Measurements from ENCODE around the gene SPOCK1. TPM values are rescaled to one million over a fixed set of nuclear protein-coding genes. Genes with fewer than 3 reads are reported as not detected.

The SPOCK1 gene
- total and polyA plus RNA-seq, 2 experiments from 2014 or later, result 8.2 to 10.5 TPM

DNA sequence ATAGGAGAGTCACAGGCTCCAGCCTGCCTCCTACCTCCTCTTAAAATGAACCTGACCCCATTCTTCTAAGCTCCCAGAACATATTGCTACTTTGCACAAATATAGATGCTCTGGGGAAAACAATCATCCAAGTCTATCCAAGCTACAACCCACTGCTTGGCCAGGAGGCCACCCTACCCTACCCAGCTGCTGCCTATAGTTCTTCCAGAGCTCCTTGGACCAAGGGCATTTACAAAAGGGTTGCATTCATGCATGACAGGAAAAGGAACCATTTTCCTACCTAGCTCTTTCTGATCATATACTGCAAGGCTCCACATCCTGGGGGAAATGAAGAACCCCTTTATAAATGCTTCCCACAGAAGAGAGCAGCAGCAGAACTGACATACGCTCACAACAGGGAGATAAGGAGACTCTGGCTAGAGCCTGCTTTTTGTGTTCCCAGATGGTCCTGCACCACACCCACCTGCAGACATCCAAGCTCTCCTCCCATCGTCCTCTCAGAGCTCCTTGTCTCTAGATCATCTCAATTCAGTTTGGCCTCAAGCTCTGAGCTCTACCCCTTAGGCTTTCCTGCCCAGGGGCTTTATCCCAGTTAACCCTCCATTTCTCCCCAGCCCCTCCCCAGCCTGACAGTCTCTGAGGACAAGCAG, 185.5 kb downstream of the SPOCK1 start:
- ATAC-seq, result no peak

More for the DNA sequence above, 185.5 kb downstream of the SPOCK1 start:
- Histone ChIP-seq H3K36me3 (ENCODE audit: insufficient read depth) (no peaks in the 10 kb centered on the region), H3K79me2 (replicated peaks; ENCODE audit: insufficient read depth) (no peaks in the 10 kb centered on the region), H3K4me2 (no peak overlapping the region), H3K27me3 (ENCODE audit: insufficient read depth) (no peaks in the 10 kb centered on the region), H4K20me1 (replicated peaks; ENCODE audit: insufficient read depth) (no peaks in the 10 kb centered on the region), H3K4me1 (ENCODE audit: insufficient read depth) (peaks cover 11% of the 10 kb centered on the region; the same call in 1 of the 2 replicates), H3F3A (replicated peaks; ENCODE audit: low read depth) (no peaks in the 10 kb centered on the region), H3K9me2 (ENCODE audit: insufficient read depth) (peaks cover 3% of the 10 kb centered on the region; the same call in 1 of the 2 replicates), H3K4me3 (no peak overlapping the region), H3K27ac (ENCODE audit: low read depth) (no peak overlapping the region), H2AFZ (no peak overlapping the region)
- peaks cover 32% of the 10 kb centered on the region for H3K4me1 Mint-ChIP-seq
- TF ChIP-seq ZNF331 (CRISPR knock-in tag; IDR thresholded peaks at IDR 0.05; ENCODE audit: low read depth), result no peak
- TF ChIP-seq JUNB (IDR thresholded peaks at IDR 0.05; ENCODE audit: unreplicated experiment), result no peak
- TF ChIP-seq, protein P1, sequence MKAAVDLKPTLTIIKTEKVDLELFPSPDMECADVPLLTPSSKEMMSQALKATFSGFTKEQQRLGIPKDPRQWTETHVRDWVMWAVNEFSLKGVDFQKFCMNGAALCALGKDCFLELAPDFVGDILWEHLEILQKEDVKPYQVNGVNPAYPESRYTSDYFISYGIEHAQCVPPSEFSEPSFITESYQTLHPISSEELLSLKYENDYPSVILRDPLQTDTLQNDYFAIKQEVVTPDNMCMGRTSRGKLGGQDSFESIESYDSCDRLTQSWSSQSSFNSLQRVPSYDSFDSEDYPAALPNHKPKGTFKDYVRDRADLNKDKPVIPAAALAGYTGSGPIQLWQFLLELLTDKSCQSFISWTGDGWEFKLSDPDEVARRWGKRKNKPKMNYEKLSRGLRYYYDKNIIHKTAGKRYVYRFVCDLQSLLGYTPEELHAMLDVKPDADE (IDR thresholded peaks at IDR 0.05), result no peak
- no peak for TF ChIP-seq ZNF114 (CRISPR knock-in tag; IDR thresholded peaks at IDR 0.05)
- TF ChIP-seq CREB1 (CRISPR knock-in tag; IDR thresholded peaks at IDR 0.05; ENCODE audit: low read depth), result no peak
- no peak for TF ChIP-seq EZH2phosphoT487 (IDR thresholded peaks at IDR 0.05; ENCODE audit: unreplicated experiment)
- no peak for TF ChIP-seq NANOG (IDR thresholded peaks at IDR 0.05; ENCODE audit: borderline replicate concordance)
- no peak for TF ChIP-seq STAT1 (IDR thresholded peaks at IDR 0.05; ENCODE audit: unreplicated experiment)
- no peak for TF ChIP-seq EZH2 (IDR thresholded peaks at IDR 0.05; ENCODE audit: low read depth, unreplicated experiment)
- TF ChIP-seq POLR2AphosphoS5 (IDR thresholded peaks at IDR 0.05; ENCODE audit: low read depth), result no peak
- TF ChIP-seq, protein P2, sequence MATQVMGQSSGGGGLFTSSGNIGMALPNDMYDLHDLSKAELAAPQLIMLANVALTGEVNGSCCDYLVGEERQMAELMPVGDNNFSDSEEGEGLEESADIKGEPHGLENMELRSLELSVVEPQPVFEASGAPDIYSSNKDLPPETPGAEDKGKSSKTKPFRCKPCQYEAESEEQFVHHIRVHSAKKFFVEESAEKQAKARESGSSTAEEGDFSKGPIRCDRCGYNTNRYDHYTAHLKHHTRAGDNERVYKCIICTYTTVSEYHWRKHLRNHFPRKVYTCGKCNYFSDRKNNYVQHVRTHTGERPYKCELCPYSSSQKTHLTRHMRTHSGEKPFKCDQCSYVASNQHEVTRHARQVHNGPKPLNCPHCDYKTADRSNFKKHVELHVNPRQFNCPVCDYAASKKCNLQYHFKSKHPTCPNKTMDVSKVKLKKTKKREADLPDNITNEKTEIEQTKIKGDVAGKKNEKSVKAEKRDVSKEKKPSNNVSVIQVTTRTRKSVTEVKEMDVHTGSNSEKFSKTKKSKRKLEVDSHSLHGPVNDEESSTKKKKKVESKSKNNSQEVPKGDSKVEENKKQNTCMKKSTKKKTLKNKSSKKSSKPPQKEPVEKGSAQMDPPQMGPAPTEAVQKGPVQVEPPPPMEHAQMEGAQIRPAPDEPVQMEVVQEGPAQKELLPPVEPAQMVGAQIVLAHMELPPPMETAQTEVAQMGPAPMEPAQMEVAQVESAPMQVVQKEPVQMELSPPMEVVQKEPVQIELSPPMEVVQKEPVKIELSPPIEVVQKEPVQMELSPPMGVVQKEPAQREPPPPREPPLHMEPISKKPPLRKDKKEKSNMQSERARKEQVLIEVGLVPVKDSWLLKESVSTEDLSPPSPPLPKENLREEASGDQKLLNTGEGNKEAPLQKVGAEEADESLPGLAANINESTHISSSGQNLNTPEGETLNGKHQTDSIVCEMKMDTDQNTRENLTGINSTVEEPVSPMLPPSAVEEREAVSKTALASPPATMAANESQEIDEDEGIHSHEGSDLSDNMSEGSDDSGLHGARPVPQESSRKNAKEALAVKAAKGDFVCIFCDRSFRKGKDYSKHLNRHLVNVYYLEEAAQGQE (IDR thresholded peaks at IDR 0.05; ENCODE audit: unreplicated experiment), result no peak
- TF ChIP-seq, protein P3, sequence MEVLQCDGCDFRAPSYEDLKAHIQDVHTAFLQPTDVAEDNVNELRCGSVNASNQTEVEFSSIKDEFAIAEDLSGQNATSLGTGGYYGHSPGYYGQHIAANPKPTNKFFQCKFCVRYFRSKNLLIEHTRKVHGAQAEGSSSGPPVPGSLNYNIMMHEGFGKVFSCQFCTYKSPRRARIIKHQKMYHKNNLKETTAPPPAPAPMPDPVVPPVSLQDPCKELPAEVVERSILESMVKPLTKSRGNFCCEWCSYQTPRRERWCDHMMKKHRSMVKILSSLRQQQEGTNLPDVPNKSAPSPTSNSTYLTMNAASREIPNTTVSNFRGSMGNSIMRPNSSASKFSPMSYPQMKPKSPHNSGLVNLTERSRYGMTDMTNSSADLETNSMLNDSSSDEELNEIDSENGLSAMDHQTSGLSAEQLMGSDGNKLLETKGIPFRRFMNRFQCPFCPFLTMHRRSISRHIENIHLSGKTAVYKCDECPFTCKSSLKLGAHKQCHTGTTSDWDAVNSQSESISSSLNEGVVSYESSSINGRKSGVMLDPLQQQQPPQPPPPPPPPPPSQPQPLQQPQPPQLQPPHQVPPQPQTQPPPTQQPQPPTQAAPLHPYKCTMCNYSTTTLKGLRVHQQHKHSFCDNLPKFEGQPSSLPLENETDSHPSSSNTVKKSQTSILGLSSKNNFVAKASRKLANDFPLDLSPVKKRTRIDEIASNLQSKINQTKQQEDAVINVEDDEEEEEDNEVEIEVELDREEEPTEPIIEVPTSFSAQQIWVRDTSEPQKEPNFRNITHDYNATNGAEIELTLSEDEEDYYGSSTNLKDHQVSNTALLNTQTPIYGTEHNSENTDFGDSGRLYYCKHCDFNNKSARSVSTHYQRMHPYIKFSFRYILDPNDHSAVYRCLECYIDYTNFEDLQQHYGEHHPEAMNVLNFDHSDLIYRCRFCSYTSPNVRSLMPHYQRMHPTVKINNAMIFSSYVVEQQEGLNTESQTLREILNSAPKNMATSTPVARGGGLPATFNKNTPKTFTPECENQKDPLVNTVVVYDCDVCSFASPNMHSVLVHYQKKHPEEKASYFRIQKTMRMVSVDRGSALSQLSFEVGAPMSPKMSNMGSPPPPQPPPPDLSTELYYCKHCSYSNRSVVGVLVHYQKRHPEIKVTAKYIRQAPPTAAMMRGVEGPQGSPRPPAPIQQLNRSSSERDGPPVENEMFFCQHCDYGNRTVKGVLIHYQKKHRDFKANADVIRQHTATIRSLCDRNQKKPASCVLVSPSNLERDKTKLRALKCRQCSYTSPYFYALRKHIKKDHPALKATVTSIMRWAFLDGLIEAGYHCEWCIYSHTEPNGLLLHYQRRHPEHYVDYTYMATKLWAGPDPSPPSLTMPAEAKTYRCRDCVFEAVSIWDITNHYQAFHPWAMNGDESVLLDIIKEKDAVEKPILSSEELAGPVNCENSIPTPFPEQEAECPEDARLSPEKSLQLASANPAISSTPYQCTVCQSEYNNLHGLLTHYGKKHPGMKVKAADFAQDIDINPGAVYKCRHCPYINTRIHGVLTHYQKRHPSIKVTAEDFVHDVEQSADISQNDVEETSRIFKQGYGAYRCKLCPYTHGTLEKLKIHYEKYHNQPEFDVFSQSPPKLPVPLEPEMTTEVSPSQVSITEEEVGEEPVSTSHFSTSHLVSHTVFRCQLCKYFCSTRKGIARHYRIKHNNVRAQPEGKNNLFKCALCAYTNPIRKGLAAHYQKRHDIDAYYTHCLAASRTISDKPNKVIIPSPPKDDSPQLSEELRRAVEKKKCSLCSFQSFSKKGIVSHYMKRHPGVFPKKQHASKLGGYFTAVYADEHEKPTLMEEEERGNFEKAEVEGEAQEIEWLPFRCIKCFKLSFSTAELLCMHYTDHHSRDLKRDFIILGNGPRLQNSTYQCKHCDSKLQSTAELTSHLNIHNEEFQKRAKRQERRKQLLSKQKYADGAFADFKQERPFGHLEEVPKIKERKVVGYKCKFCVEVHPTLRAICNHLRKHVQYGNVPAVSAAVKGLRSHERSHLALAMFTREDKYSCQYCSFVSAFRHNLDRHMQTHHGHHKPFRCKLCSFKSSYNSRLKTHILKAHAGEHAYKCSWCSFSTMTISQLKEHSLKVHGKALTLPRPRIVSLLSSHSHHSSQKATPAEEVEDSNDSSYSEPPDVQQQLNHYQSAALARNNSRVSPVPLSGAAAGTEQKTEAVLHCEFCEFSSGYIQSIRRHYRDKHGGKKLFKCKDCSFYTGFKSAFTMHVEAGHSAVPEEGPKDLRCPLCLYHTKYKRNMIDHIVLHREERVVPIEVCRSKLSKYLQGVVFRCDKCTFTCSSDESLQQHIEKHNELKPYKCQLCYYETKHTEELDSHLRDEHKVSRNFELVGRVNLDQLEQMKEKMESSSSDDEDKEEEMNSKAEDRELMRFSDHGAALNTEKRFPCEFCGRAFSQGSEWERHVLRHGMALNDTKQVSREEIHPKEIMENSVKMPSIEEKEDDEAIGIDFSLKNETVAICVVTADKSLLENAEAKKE (CRISPR knock-in tag; IDR thresholded peaks at IDR 0.05), result no peak
- TF ChIP-seq, protein P4, sequence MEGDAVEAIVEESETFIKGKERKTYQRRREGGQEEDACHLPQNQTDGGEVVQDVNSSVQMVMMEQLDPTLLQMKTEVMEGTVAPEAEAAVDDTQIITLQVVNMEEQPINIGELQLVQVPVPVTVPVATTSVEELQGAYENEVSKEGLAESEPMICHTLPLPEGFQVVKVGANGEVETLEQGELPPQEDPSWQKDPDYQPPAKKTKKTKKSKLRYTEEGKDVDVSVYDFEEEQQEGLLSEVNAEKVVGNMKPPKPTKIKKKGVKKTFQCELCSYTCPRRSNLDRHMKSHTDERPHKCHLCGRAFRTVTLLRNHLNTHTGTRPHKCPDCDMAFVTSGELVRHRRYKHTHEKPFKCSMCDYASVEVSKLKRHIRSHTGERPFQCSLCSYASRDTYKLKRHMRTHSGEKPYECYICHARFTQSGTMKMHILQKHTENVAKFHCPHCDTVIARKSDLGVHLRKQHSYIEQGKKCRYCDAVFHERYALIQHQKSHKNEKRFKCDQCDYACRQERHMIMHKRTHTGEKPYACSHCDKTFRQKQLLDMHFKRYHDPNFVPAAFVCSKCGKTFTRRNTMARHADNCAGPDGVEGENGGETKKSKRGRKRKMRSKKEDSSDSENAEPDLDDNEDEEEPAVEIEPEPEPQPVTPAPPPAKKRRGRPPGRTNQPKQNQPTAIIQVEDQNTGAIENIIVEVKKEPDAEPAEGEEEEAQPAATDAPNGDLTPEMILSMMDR (conservative IDR thresholded peaks at IDR 0.05; ENCODE audit: low read depth in 2 of 2), result no peak
- no peaks in the 10 kb centered on the region for H3K9me3 Mint-ChIP-seq
- H3K27me3 Mint-ChIP-seq (ENCODE audit: insufficient read depth, low read depth, poor library complexity), result no peaks in the 10 kb centered on the region
- no peaks in the 10 kb centered on the region for H3K36me3 Mint-ChIP-seq (ENCODE audit: low read depth)
- H3K27ac Mint-ChIP-seq, result no peak overlapping the region
- no peak overlapping the region for H3K4me3 Mint-ChIP-seq
- DNase-seq (ENCODE audit: low spot score), result no peak

Data from GM23338 (cell line).